ENCODE measurements around the gene PHKA1. TPM values are rescaled to one million over a fixed set of nuclear protein-coding genes. Genes with fewer than 3 reads are reported as not detected.
"Not testable (repeated sequence)": the region's sequence is repeated elsewhere in the genome, so short reads cannot be mapped to it uniquely, and the experiment has no call there.

The PHKA1 gene
- total RNA-seq, 2 donors from 2014 or later = 6.7 to 10.2 TPM

GRCh38 chrX:72735561-72735960 is 21.5 kb upstream of the PHKA1 start:
- Histone ChIP-seq H3K9ac (ENCODE audit: extremely low read depth, low read length, poor library complexity, severe bottlenecking) (no peak overlapping the region), H3K36me3 (ENCODE audit: control insufficient read depth, insufficient read depth, low read length) (no peaks in the 10 kb centered on the region), H3K27me3 (ENCODE audit: control insufficient read depth, insufficient read depth, low read length, poor library complexity, severe bottlenecking) (no peaks in the 10 kb centered on the region), H3K4me3 (ENCODE audit: low read length) (no peak overlapping the region), H3K4me1 (ENCODE audit: control insufficient read depth, insufficient read depth, low read length) (no peaks in the 10 kb centered on the region), H3K9me3 (ENCODE audit: control insufficient read depth, low read length) (no peaks in the 10 kb centered on the region), H3K27ac (ENCODE audit: low read depth, low read length) (no peak overlapping the region)
- no peak for DNase-seq
- 100% methylated on average over 1 of the region's 1 CpG; no CpG with 5 or more reads in 1 of the 2 experiments for WGBS, 2 experiments (ENCODE audit: insufficient coverage in 1 of 2, insufficient read length in 1 of 2)
- no peak overlapping the region for H3K27ac Mint-ChIP-seq
- H3K36me3 Mint-ChIP-seq (ENCODE audit: low read depth) = no peaks in the 10 kb centered on the region
- peaks cover 57% of the 10 kb centered on the region for H3K9me3 Mint-ChIP-seq
- H3K27me3 Mint-ChIP-seq (ENCODE audit: insufficient read depth) = no peaks in the 10 kb centered on the region
- no peaks in the 10 kb centered on the region for H3K4me1 Mint-ChIP-seq
- no peak for TF ChIP-seq CTCF (conservative IDR thresholded peaks at IDR 0.05)
- H3K4me3 Mint-ChIP-seq = no peak overlapping the region

- not testable (repeated sequence) for H3K36me3 ChIP-seq (ENCODE audit: control insufficient read depth, insufficient read depth, low read length); H3K4me1 Mint-ChIP-seq; H3K27me3 Mint-ChIP-seq (ENCODE audit: insufficient read depth); H3K4me3 ChIP-seq (ENCODE audit: low read length); H3K27ac ChIP-seq (ENCODE audit: low read depth, low read length); H3K9ac ChIP-seq (ENCODE audit: extremely low read depth, low read length, poor library complexity, severe bottlenecking); H3K27me3 ChIP-seq (ENCODE audit: control insufficient read depth, insufficient read depth, low read length, poor library complexity, severe bottlenecking); H3K4me1 ChIP-seq (ENCODE audit: control insufficient read depth, insufficient read depth, low read length); H3K9me3 ChIP-seq (ENCODE audit: control insufficient read depth, low read length); H3K36me3 Mint-ChIP-seq (ENCODE audit: low read depth); H3K4me3 Mint-ChIP-seq
- DNase-seq = peak; percentile 44
- Mint-ChIP-seq H3K9me3 (peaks cover 56% of the 10 kb centered on the region), H3K27ac (peak overlapping the region; percentile 86)
- 65% methylated on average over 8 of the region's 8 CpGs; no CpG with 5 or more reads in 1 of the 2 experiments for WGBS, 2 experiments (ENCODE audit: insufficient coverage in 1 of 2, insufficient read length in 1 of 2)
Observed at GRCh38 chrX:72733636-72734035, 19.5 kb upstream of the PHKA1 start.

GRCh38 chrX:72727846-72728245 is 13.7 kb upstream of the PHKA1 start:
- 89% methylated on average over 6 of the region's 7 CpGs; no CpG with 5 or more reads in 1 of the 2 experiments for WGBS, 2 experiments (ENCODE audit: insufficient coverage in 1 of 2, insufficient read length in 1 of 2)
- Mint-ChIP-seq H3K4me3 (no peak overlapping the region), H3K4me1 (no peaks in the 10 kb centered on the region), H3K9me3 (peaks cover 48% of the 10 kb centered on the region), H3K27me3 (ENCODE audit: insufficient read depth) (no peaks in the 10 kb centered on the region), H3K36me3 (ENCODE audit: low read depth) (no peaks in the 10 kb centered on the region), H3K27ac (no peak overlapping the region)
- Histone ChIP-seq H3K27ac (ENCODE audit: low read depth, low read length) (no peak overlapping the region), H3K27me3 (ENCODE audit: control insufficient read depth, insufficient read depth, low read length, poor library complexity, severe bottlenecking) (no peaks in the 10 kb centered on the region), H3K36me3 (ENCODE audit: control insufficient read depth, insufficient read depth, low read length) (no peaks in the 10 kb centered on the region), H3K4me1 (ENCODE audit: control insufficient read depth, insufficient read depth, low read length) (no peaks in the 10 kb centered on the region), H3K9ac (ENCODE audit: extremely low read depth, low read length, poor library complexity, severe bottlenecking) (no peak overlapping the region), H3K4me3 (ENCODE audit: low read length) (no peak overlapping the region), H3K9me3 (ENCODE audit: control insufficient read depth, low read length) (no peaks in the 10 kb centered on the region)
- no peak for DNase-seq
- TF ChIP-seq CTCF (conservative IDR thresholded peaks at IDR 0.05) = no peak

- no peak for DNase-seq
- WGBS, 2 experiments (ENCODE audit: insufficient coverage in 1 of 2, insufficient read length in 1 of 2) = 94% methylated on average over 3 of the region's 5 CpGs; no CpG with 5 or more reads in 1 of the 2 experiments
- no peak overlapping the region for H3K4me3 Mint-ChIP-seq
- H3K27ac ChIP-seq (ENCODE audit: low read depth, low read length) = no peak overlapping the region
- no peaks in the 10 kb centered on the region for H3K27me3 Mint-ChIP-seq (ENCODE audit: insufficient read depth)
- TF ChIP-seq CTCF (conservative IDR thresholded peaks at IDR 0.05) = no peak
- H3K27ac Mint-ChIP-seq = no peak overlapping the region
- no peak overlapping the region for H3K9ac ChIP-seq (ENCODE audit: extremely low read depth, low read length, poor library complexity, severe bottlenecking)
- H3K9me3 Mint-ChIP-seq = peaks cover 33% of the 10 kb centered on the region
- no peaks in the 10 kb centered on the region for H3K4me1 ChIP-seq (ENCODE audit: control insufficient read depth, insufficient read depth, low read length)
- H3K36me3 ChIP-seq (ENCODE audit: control insufficient read depth, insufficient read depth, low read length) = no peaks in the 10 kb centered on the region
- H3K4me1 Mint-ChIP-seq = peaks cover 2% of the 10 kb centered on the region
- no peaks in the 10 kb centered on the region for H3K36me3 Mint-ChIP-seq (ENCODE audit: low read depth)
- no peak overlapping the region for H3K4me3 ChIP-seq (ENCODE audit: low read length)
- H3K27me3 ChIP-seq (ENCODE audit: control insufficient read depth, insufficient read depth, low read length, poor library complexity, severe bottlenecking) = no peaks in the 10 kb centered on the region
- no peaks in the 10 kb centered on the region for H3K9me3 ChIP-seq (ENCODE audit: control insufficient read depth, low read length)
Observed at GRCh38 chrX:72716766-72717165, 2.7 kb upstream of the PHKA1 start.

Data from endodermal cell (in vitro differentiated cells).